ENCODE measurements around the gene RRAGA.

GRCh38 chr9:19087106-19088000, 38.1 kb downstream of the RRAGA start:
- TF ChIP-seq CTCF (IDR thresholded peaks at IDR 0.05) (no peak), POLR2A (IDR thresholded peaks at IDR 0.05) (no peak), POLR2AphosphoS5 (IDR thresholded peaks at IDR 0.05; ENCODE audit: insufficient read depth in 1 of 2, low read depth in 1 of 2) (no peak)

All from vagina (tissue), 2 donors.